Esophagus muscularis mucosa (tissue), 4 donors: Measurements from ENCODE around the gene THG1L. TPM values are rescaled to one million over a fixed set of nuclear protein-coding genes. Genes with fewer than 3 reads are reported as not detected.

Experiments used
- DNase-seq: peaks from one replicate; pipeline ENCODE4 v3.0.0-alpha.2; 2017; ENCODE audit errors: extremely low spot score
- H3K27ac ChIP-seq, 4 donors: fragments of 200-600 bp; sonication (generic); replicated peaks in 1 of 4; 1 replicate in 3 of 4; 2 replicates in 1 of 4; pipeline ENCODE4 v1.5.1; 2016 to 2019; ENCODE audit warnings: mild to moderate bottlenecking in 1 of 4
- H3K27me3 ChIP-seq, 4 donors: fragments of 200-600 bp; sonication (generic); one replicate each; pipeline versions ENCODE4 v1.5.1 to v1.6.0; 2016 to 2019
- H3K36me3 ChIP-seq, 4 donors: fragments of 200-600 bp; sonication (generic); one replicate each; pipeline ENCODE4 v1.5.1; 2016 to 2019
- H3K4me1 ChIP-seq, 4 donors: fragments of 200-600 bp; sonication (generic); one replicate each; pipeline ENCODE4 v1.5.1; 2016 to 2019
- H3K4me3 ChIP-seq, 4 donors: fragments of 200-600 bp; sonication (generic); 1 replicate in 2 of 4; 2 replicates in 2 of 4; pipeline ENCODE4 v1.5.1; 2016 to 2019; ENCODE audit warnings: mild to moderate bottlenecking in 4 of 4, moderate library complexity in 1 of 4
- H3K9me3 ChIP-seq, 4 donors: fragments of 200-600 bp; sonication (generic); 1 replicate in 3 of 4; 2 replicates in 1 of 4; pipeline ENCODE4 v1.5.1; 2016 to 2019
- CTCF ChIP-seq, 3 experiments: fragments of 200-600 bp in 2 of 3; fragments of 450-650 bp in 1 of 3; sonication (generic) in 2 of 3; IDR thresholded peaks; one replicate each; pipeline ENCODE4 v1.5.1; 2017 to 2019; ENCODE audit warnings: antibody characterized with exemption in 3 of 3, mild to moderate bottlenecking in 2 of 3, moderate library complexity in 1 of 3
- EP300 ChIP-seq: sonication (generic); formaldehyde crosslinking; IDR thresholded peaks from one replicate; pipeline ENCODE4 v1.6.1; 2017; ENCODE audit warnings: antibody characterized with exemption
- POLR2A ChIP-seq: fragments of 450-650 bp; IDR thresholded peaks from one replicate; pipeline ENCODE4 v1.6.1; 2017; ENCODE audit warnings: antibody characterized with exemption, moderate library complexity, mild to moderate bottlenecking, low read depth
- POLR2AphosphoS5 ChIP-seq, 2 donors: sonication (generic); formaldehyde crosslinking; IDR thresholded peaks; one replicate each; pipeline ENCODE4 v1.6.1; 2017; ENCODE audit warnings: antibody characterized with exemption in 2 of 2
- WGBS: methylation state at CpG from one replicate; pipeline ENCODE4 v1.1.5; 2018; 5-methylcytosine and 5-hydroxymethylcytosine counted together
- intact Hi-C: fragments of 100-400 bp; cut with DNase I; formaldehyde crosslinking; loops from one replicate; pipeline ENCODE4 v1.15.1; 2023
- total RNA-seq, 4 donors: library from RNA; depleted of rRNA; stranded (reverse); fragments of >200 nt; gene quantifications; one replicate each; pipeline versions ENCODE4 v1.1.0 to v1.2.1, GENCODE V29; 2016

The THG1L gene
- total RNA-seq, 4 donors from 2014 or later: 14.1 to 22.7 (median 20.7) TPM

- no peak overlapping the region for H3K27ac ChIP-seq
- H3K9me3 ChIP-seq: no peaks in the 10 kb centered on the region
- no peaks in the 10 kb centered on the region for H3K27me3 ChIP-seq
- WGBS: 47% methylated on average over 1 of the region's 1 CpG
- DNase-seq: no peak
- intact Hi-C loops: no loop called here
- H3K36me3 ChIP-seq: no peaks in the 10 kb centered on the region
- H3K4me3 ChIP-seq: no peak overlapping the region
- no peak for TF ChIP-seq POLR2AphosphoS5 (IDR thresholded peaks at IDR 0.05)
- TF ChIP-seq CTCF (IDR thresholded peaks at IDR 0.05): no peak
- no peak for TF ChIP-seq EP300
- TF ChIP-seq POLR2A: no peak
- peaks cover 0 to 14% (median 0%) of the 10 kb centered on the region in 4 donors for H3K4me1 ChIP-seq
Measured at GRCh38 chr5:157708866-157709265, 22.4 kb upstream of the THG1L start.

DNA sequence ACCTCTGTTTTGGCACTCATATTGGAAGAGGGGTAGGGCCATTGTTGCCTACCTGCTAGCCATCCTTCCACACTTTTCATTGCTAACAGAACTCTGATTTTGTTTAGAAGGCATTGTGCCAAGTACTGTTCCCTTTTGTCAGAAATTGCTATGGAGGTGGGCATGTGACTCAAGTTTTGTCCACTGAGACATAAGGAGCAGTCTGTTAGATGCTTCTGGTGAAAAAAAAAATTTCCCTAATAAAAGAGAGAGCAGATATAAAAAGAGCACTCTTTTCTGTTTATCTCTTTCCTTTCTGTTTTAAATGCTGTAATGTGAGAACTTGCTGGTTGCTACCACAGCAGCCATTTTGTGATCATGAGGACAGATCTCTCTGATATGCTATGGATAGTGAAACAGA, 21.9 kb upstream of the THG1L start:
- Histone ChIP-seq H3K9me3 (no peaks in the 10 kb centered on the region), H3K27ac (no peak overlapping the region), H3K36me3 (no peaks in the 10 kb centered on the region), H3K27me3 (no peaks in the 10 kb centered on the region), H3K4me1 (peaks cover 0 to 14% (median 0%) of the 10 kb centered on the region in 4 donors), H3K4me3 (no peak overlapping the region)
- TF ChIP-seq CTCF (IDR thresholded peaks at IDR 0.05): no peak
- no peak for TF ChIP-seq POLR2AphosphoS5 (IDR thresholded peaks at IDR 0.05)
- TF ChIP-seq EP300: no peak
- no peak for TF ChIP-seq POLR2A
- DNase-seq: no peak
- intact Hi-C loops: no loop called here

DNA sequence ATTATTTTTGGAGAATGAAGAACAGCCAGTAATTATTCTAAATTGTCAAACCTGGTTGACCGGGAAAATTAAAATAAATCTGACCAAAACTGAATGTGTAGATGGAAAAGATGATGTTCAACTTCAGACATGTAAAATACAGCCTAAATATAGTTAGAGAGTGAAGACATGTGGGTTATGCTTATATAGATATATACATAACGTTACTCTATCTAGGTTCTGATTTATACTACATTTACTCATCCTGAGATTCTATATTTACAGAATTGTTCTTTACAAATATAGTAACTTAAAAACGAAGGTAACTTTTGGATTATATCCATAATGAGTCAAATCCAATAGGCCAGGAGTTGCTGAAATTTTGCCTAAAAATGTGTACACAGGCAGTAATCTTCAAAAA, 20.8 kb upstream of the THG1L start:
- peaks cover 0 to 14% (median 0%) of the 10 kb centered on the region in 4 donors for H3K4me1 ChIP-seq
- H3K27ac ChIP-seq: no peak overlapping the region
- intact Hi-C loops: loop anchor here (10.0 kb wide), 1 partner anchor 136 kb away; the partner anchor contains the start of gene ADAM19
- H3K4me3 ChIP-seq: no peak overlapping the region
- no peak for DNase-seq
- TF ChIP-seq CTCF (IDR thresholded peaks at IDR 0.05): no peak
- TF ChIP-seq EP300: no peak
- no peak for TF ChIP-seq POLR2AphosphoS5 (IDR thresholded peaks at IDR 0.05)
- TF ChIP-seq POLR2A: no peak
- H3K27me3 ChIP-seq: no peaks in the 10 kb centered on the region
- H3K36me3 ChIP-seq: no peaks in the 10 kb centered on the region
- 66% methylated on average over 3 of the region's 3 CpGs for WGBS
- H3K9me3 ChIP-seq: no peaks in the 10 kb centered on the region

- Histone ChIP-seq H3K36me3 (no peaks in the 10 kb centered on the region), H3K27ac (no peak overlapping the region), H3K27me3 (no peaks in the 10 kb centered on the region), H3K4me3 (no peak overlapping the region), H3K4me1 (peaks cover 0 to 14% (median 0%) of the 10 kb centered on the region in 4 donors), H3K9me3 (no peaks in the 10 kb centered on the region)
- intact Hi-C loops: loop anchor here (10.0 kb wide), 1 partner anchor 136 kb away; the partner anchor contains the start of gene ADAM19
- WGBS: 35% methylated on average over 2 of the region's 2 CpGs
- DNase-seq: no peak
- TF ChIP-seq EP300 (no peak), POLR2A (no peak), POLR2AphosphoS5 (IDR thresholded peaks at IDR 0.05) (no peak), CTCF (IDR thresholded peaks at IDR 0.05) (no peak)
Measured at GRCh38 chr5:157710882-157711281, 20.3 kb upstream of the THG1L start.
